A673 (cell line): ENCODE data around the gene HMGN4. TPM values are rescaled to one million over a fixed set of nuclear protein-coding genes. Genes with fewer than 3 reads are reported as not detected.
"Not testable (repeated sequence)": the region's sequence is repeated elsewhere in the genome, so short reads cannot be mapped to it uniquely, and the experiment has no call there.

Experiments
- BruUV-seq: library from RNA; stranded (reverse); fragments of 400-500 nt; replicated peaks from 2 replicates; lab custom pipeline; 2021; lab: Mats Ljungman, UMichigan
- CTCF ChIA-PET: fragments of 300-600 bp; sonication (Branson Sonifier 250); formaldehyde crosslinking; loops from one replicate; lab custom pipeline; 2022; ENCODE audit warnings: antibody characterized with exemption; lab: Charles Lee
- POLR2A ChIA-PET: fragments of 300-600 bp; sonication (Branson Sonifier 250); formaldehyde crosslinking; loops from one replicate; lab custom pipeline; 2022; ENCODE audit warnings: antibody characterized with exemption; ENCODE audit not compliant: low non-redundant PET; lab: Charles Lee
- DNase-seq: peaks from one replicate; pipeline ENCODE4 v3.0.0-alpha.2; 2015; ENCODE audit warnings: low spot score
- H3K27ac ChIP-seq: fragments of 200-600 bp; sonication (generic); 2 replicates; pipeline ENCODE4 v1.5.1; 2016; ENCODE audit warnings: mixed run types, low read depth, mild to moderate bottlenecking, mixed read lengths, antibody characterized with exemption, low read length; ENCODE audit not compliant: poor library complexity, severe bottlenecking
- H3K27me3 ChIP-seq: fragments of 200-600 bp; sonication (generic); replicated peaks from 2 replicates; pipeline ENCODE4 v1.6.1; 2017; ENCODE audit warnings: mixed run types, low read depth, mild to moderate bottlenecking, mixed read lengths, antibody characterized with exemption, low read length; ENCODE audit not compliant: insufficient read depth, poor library complexity
- H3K36me3 ChIP-seq: fragments of 200-600 bp; sonication (generic); 2 replicates; pipeline ENCODE4 v1.6.1; 2016; ENCODE audit warnings: mixed run types, mild to moderate bottlenecking, mixed read lengths, antibody characterized with exemption, low read length; ENCODE audit not compliant: insufficient read depth, poor library complexity, severe bottlenecking
- H3K4me1 ChIP-seq: fragments of 200-600 bp; sonication (generic); 2 replicates; pipeline ENCODE4 v1.6.1; 2017; ENCODE audit warnings: mixed run types, mild to moderate bottlenecking, mixed read lengths, antibody characterized with exemption, low read length; ENCODE audit not compliant: insufficient read depth, poor library complexity, severe bottlenecking
- H3K4me3 ChIP-seq: fragments of 200-600 bp; sonication (generic); 2 replicates; pipeline ENCODE4 v1.5.1; 2016; ENCODE audit warnings: low read depth, mixed run types, mild to moderate bottlenecking, mixed read lengths, low read length; ENCODE audit not compliant: poor library complexity, severe bottlenecking
- H3K9me3 ChIP-seq: fragments of 200-600 bp; sonication (generic); 2 replicates; pipeline ENCODE4 v1.6.1; 2016; ENCODE audit warnings: mixed run types, low read depth, mild to moderate bottlenecking, mixed read lengths, antibody characterized with exemption, low read length; ENCODE audit not compliant: poor library complexity, severe bottlenecking
- EZH2 ChIP-seq: fragments of 200-600 bp; sonication (generic); IDR thresholded peaks from 2 replicates; pipeline ENCODE4 v1.6.1; 2017; ENCODE audit warnings: borderline replicate concordance, low read depth, mild to moderate bottlenecking, mixed read lengths, antibody characterized with exemption, low read length; ENCODE audit not compliant: poor library complexity, severe bottlenecking
- intact Hi-C: fragments of 100-400 bp; cut with micrococcal nuclease; formaldehyde crosslinking; loops from one replicate; pipeline ENCODE4 v1.10.0; 2022; ENCODE audit not compliant: unreplicated experiment
- total RNA-seq: library from RNA; stranded (reverse); gene quantifications from 2 replicates; pipeline ENCODE4 v1.2.3, GENCODE V29; 2021
- TF ChIP-seq, protein P1 (sequence below): fragments of 300-800, 200-600 bp; sonication (generic); conservative IDR thresholded peaks from 2 replicates; pipeline ENCODE4 v1.5.1; 2017; ENCODE audit warnings: low read depth, mild to moderate bottlenecking, antibody characterized with exemption, low read length, moderate library complexity, mixed read lengths

HMGN4 gene
- total RNA-seq, 1 experiment from 2014 or later = 58.6 TPM

DNA sequence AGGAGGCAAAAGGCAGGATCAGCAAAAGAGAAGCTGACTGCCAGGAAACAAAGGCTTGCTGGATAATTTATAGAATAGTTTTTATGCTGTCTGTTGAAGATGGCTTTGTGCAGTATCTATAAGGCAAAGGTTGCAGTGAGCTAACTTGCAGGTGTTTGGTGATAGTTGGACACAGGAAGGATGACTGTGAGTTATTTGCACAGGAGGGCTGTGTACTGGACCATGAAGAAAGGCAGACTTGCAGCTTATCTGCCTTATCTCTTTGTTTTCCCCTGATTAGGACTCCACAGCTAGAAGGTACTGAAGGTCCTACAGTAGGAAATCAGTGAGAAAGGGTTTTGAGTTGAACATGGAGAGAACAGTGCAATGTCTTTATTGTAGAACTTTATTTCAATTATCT lies 36.0 kb upstream of the HMGN4 start:
- H3K27ac ChIP-seq = no peak overlapping the region
- TF ChIP-seq, protein P1, sequence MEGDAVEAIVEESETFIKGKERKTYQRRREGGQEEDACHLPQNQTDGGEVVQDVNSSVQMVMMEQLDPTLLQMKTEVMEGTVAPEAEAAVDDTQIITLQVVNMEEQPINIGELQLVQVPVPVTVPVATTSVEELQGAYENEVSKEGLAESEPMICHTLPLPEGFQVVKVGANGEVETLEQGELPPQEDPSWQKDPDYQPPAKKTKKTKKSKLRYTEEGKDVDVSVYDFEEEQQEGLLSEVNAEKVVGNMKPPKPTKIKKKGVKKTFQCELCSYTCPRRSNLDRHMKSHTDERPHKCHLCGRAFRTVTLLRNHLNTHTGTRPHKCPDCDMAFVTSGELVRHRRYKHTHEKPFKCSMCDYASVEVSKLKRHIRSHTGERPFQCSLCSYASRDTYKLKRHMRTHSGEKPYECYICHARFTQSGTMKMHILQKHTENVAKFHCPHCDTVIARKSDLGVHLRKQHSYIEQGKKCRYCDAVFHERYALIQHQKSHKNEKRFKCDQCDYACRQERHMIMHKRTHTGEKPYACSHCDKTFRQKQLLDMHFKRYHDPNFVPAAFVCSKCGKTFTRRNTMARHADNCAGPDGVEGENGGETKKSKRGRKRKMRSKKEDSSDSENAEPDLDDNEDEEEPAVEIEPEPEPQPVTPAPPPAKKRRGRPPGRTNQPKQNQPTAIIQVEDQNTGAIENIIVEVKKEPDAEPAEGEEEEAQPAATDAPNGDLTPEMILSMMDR = no peak
- no peak for TF ChIP-seq EZH2
- H3K4me3 ChIP-seq = no peak overlapping the region
- no peaks in the 10 kb centered on the region for H3K9me3 ChIP-seq
- no TSS peak for BruUV-seq
- no peaks in the 10 kb centered on the region for H3K36me3 ChIP-seq
- H3K4me1 ChIP-seq = no peaks in the 10 kb centered on the region
- intact Hi-C loops = no loop called here
- no peaks in the 10 kb centered on the region for H3K27me3 ChIP-seq
- DNase-seq = no peak
- CTCF ChIA-PET = no interaction called here
- POLR2A ChIA-PET = no interaction called here

DNA sequence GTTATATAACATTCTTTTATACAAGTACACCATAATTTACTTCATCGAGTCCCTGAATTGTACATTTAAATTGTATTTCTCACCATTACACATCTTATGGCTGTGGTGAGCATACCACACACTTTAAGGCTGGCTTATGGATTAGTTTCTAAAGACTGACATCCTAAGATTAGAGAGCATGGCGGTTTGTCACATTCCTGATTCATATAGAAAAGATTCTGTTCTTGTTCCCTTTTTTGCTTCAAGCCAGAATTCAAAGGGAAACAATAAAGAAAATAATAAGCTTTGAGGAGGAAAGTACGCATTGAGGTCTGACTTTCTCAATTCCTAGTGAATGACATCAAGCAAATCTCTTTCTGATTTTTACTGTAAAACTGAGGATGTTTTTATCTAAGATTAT lies 35.5 kb upstream of the HMGN4 start:
- H3K4me3 ChIP-seq = no peak overlapping the region
- TF ChIP-seq, protein P1 = no peak
- no peak for TF ChIP-seq EZH2
- no peak for DNase-seq
- H3K4me1 ChIP-seq = no peaks in the 10 kb centered on the region
- no peaks in the 10 kb centered on the region for H3K27me3 ChIP-seq
- BruUV-seq = no TSS peak
- ChIA-PET CTCF (no interaction called here), POLR2A (no interaction called here)
- no peaks in the 10 kb centered on the region for H3K9me3 ChIP-seq
- H3K27ac ChIP-seq = no peak overlapping the region
- no peaks in the 10 kb centered on the region for H3K36me3 ChIP-seq
- intact Hi-C loops = no loop called here

DNA sequence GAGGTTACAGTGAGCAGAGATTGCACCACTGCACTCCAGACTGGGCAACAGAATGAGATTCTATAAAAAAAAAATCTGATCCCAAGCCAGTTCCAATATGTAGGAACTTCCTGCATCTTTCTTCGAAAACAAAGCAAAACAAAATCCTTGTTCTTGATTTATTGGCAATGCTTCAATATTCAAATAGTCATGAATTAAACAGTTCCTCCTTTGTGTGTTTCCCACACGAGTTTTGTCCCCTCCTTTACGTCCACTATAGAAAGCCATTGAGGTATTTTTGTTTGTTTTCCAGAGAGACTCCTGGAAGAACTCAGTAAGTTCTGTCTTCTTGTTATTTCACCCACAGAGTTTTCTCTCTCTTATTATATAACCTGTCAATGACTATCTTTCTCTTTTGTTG lies 30.5 kb upstream of the HMGN4 start:
- POLR2A ChIA-PET = no interaction called here

DNA sequence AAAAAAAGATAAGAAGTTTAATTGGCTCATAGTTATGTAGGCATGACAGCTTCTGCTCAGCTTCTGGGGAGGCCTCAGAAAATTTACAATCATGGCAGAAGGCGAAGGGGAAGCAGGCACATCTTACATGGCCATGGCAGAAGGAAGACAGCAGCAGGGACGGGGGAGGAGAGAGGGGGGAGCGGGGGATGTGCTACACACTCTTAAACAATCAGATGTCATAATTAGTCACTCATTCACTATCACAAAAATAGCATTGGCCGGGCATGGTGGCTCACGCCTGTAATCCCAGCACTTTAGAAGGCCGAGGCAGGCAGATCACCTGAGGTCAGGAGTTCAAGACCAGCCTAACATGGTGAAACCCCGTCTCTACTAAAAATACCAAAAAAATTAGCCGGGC lies 27.1 kb upstream of the HMGN4 start:
- H3K9me3 ChIP-seq, H3K4me1 ChIP-seq, intact Hi-C loops, BruUV-seq, CTCF ChIA-PET, H3K27me3 ChIP-seq, H3K36me3 ChIP-seq, H3K4me3 ChIP-seq, DNase-seq, POLR2A ChIA-PET, H3K27ac ChIP-seq: not testable (repeated sequence)

More for the DNA sequence above, 30.5 kb upstream of the HMGN4 start:
- TF ChIP-seq, protein P1 = no peak
- no peak for TF ChIP-seq EZH2
- Histone ChIP-seq H3K4me3 (no peak overlapping the region), H3K4me1 (no peaks in the 10 kb centered on the region), H3K27ac (no peak overlapping the region), H3K27me3 (no peaks in the 10 kb centered on the region), H3K9me3 (no peaks in the 10 kb centered on the region), H3K36me3 (no peaks in the 10 kb centered on the region)
- intact Hi-C loops = no loop called here
- BruUV-seq = no TSS peak
- CTCF ChIA-PET = no interaction called here
- no peak for DNase-seq
